Stimulated activated CD8-positive, alpha-beta memory T cell treated with anti-CD3 and anti-CD28 coated beads, Interleukin-2, amount 100 ng/mL, for 48 hours (primary cell): ENCODE measurements around the gene GPR176.

Source experiments
- DNase-seq, 2 donors: peaks; one replicate each; pipeline ENCODE4 v3.0.0-alpha.2; 2020; ENCODE audit warnings: low read depth in 2 of 2

GPR176 gene

DNA sequence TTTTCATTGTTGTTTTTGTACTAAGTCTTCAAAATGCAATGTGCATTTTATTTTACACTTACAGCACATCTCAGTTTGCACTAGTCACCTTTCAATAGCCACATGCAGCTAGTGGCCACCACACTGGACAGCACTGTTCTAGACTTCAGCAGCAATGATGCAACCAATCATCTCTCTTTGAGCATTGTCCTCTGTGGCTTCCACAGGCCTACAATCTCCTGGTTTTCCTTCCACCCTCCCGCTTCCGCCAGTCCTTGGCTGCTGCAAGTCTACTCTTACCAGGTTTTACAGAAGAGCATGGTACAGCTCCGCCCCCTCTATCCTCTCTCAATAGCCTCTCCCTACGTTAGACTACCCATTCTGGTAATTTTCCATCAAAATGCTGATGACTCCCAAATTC, 112.3 kb downstream of the GPR176 start:
- DNase-seq: no peak

DNA sequence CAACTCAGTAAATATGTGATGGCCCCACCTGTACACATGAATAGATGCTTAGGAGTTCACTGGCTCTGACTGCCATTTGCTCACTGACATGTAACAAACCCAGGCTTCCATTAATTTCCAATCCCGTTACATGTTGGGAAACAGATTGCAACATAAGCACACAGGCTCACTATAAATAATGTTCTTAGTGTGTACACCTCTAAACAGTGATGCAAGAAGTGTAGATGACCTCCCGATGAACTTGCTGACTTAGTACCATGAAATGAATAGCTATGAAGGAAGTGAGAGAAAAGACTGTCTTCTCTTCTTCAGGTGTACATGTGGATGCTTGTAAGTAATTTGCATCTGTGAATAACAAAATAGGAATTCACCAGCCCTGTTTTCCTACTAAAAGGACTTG, 116.0 kb downstream of the GPR176 start:
- no peak for DNase-seq

DNA sequence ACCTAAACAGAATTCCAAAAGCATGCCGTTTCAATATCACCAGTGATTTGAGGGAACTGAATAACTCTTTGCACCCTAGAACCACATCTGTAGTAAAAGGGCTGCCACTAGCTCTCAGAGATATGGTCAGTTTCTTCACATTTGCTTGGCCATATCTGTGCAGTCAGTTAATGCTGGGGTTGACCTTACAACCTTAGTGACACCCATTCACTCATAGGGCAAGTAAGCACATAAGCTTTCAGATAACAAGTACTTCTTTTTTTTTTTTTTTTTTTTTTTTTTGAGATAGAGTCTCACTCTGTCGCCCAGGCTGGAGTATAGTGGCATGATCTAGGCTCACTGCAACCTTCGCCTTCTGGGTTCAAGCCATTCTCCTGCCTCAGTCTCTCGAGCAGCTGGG, 117.0 kb downstream of the GPR176 start:
- DNase-seq: no peak

- no peak for DNase-seq
Measured at GRCh38 chr15:39801641-39802309, 118.3 kb downstream of the GPR176 start.

GRCh38 chr15:39799552-39800011, 120.5 kb downstream of the GPR176 start:
- DNase-seq: no peak

DNA sequence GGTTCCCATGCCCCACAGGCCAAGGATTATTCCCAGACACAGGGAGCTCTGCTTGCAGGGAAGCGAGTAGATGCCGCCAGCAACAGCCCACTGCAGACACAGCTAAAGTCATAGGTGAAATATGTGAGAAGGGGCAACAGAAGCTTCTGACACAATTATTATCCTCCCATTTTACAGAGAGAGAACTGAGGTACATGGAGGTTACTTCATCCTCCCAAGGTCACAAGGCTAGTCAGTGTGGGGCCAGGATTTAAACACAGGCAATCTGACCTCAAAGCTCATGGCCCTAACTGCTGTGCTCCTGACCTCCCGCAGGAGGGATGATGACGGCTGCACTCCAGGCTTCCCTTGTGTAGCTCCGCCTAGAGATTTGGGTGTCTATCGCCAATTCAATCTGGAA, 121.7 kb downstream of the GPR176 start:
- no peak for DNase-seq

DNA sequence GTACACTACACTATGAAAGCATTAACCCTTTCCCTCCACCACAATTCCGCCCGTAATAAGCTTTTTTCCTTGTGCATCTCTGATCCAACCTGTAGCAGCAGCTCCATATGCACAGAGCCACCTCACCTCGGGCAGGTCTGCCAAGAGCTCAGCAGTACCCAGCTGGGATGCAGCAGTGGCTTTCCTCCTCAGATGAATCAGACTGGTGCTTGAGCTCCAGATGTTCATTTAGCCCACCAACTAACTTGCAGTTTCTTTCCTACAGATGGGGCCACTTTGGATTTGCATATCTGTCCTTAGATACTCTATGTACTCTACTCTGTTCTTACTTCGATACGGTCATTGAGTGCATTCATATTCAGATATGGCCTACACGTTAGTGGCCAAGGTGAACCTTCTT, 122.7 kb downstream of the GPR176 start:
- no peak for DNase-seq

- DNase-seq: no peak
Measured at GRCh38 chr15:39796601-39797000, 123.5 kb downstream of the GPR176 start.

GRCh38 chr15:39795486-39795885, 124.6 kb downstream of the GPR176 start:
- DNase-seq: no peak

- no peak for DNase-seq
Measured at GRCh38 chr15:39794954-39795353, 125.1 kb downstream of the GPR176 start.

DNA sequence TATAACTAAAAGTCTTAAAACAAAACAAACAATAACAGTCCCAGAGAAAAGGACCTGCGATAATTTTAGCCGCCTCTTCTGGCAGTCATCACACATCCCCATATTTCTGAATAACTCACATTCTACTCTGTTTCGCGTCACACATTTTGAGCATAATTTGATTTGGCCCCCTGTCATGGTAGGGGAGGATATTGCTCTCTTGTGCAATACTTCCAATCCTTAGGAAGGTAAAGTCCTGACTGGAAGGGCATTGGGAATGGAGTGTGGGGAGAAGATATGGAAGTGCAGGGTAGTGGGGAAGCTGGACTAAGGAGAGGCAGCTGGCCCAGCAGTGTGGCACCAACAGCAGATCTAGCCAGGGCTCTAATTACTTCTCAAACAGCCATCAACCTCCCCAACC, 126.1 kb downstream of the GPR176 start:
- no peak for DNase-seq

DNA sequence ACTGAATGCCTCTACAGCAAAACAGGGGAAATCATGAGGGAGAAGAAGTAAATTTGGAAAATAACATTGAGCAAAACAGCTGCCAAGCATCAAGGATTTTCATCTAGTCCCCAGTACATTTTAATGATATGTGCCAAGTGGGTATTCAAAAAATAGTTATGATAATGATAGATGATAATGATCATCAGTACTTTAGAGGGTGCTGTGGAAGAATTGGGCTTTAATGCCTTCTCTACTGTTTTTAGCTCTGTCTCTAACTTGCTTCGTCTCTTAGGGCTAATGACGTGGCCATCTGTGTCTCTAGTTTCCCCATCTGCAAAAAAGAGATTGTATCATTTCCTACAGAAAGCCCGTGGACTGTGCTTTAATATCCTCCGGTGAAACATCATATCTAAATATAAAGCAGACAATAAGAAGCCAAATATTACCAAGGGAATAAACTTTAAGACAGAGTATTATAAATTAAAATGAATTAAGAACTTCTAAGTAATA, 127.2 kb downstream of the GPR176 start:
- DNase-seq: no peak

DNA sequence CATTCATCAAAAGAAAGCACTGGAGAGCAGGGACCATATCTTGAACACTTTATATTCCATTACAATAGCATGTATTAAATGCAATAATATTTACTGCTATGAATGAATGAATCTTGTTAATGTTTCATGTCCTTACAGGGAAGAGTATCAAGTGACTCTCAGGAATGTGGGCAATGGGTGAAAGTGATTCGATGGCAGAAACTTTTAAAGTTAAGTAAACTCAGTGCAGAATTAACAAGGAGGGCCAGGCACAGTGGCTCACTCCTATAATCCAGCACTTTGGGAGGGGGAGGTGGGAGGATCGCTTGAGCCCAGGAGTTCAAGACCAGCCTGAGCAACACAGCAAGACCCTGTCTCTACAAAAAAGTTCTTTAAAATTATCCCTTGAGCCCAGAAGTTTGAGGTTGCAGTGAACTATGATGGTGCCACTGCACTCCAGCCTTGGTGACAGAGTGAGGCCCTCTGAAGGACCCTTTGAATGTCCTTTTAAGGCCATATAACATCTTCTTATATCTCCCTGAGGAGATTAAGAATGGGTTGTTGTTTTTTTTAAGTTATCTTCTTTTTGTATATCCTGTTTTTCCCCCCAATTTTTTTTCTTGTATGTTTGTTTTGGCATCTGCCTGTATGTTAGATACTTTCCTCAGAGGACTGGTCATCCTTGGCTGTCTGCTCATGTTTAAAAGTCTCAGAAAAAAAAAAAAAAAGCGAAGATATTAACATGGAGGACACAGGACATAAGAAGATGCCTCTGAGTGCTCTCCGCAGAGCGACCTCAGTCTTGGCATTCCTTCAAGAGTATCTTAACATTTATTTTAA, 127.8 kb downstream of the GPR176 start:
- DNase-seq: no peak

DNA sequence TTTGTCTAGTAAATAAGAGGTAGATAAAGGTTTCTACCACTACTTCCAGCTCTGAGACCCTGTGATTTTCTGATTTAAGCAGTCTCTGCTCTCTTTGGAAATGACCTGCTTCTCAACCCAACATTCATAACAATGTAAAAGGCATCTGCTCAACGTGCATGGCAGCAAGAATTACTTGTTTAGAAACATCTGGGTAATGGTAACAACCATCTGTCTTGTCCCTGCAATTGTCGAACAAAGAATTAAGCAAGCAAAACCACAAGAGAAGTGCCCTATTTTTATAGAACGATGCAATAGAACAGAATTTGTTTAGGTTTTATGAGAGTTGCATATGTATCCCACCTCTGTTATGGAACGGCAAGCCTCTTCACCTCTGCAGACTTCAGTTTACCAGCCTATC, 130.3 kb downstream of the GPR176 start:
- DNase-seq: no peak

DNA sequence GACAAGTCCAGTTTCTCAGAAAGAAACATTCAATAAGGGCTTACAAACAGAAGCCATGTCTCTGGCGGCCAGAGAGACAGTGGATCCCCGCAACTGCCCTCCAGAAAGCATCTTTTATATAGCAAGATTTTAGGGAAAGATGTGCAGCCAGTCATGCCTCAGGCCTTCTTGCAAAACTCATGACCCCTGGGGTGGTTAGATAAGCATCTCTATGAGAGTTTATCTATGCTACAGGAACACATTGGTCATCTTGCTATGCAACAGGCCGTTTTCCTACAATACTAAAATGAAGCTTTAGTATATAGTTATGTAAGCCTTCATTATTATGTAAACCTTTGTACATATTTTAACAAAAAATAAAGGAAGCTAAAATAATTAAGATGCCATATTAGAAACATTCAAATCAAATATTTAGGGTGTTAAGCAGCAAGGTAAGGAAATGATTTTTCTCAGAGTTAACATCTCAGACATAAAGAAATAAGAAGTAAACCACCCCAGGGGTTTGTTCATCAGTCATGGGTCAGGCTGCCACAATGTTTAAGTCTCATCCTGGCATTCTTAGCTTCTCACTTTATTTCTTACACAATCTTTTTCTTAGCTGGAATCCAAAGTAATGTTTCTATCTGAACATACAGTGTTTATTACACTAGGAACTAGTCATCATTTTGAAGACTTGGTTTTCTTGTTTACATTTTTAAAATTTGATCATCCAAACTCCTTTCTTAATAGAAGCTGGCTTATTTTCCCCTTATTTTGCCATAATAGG, 131.1 kb downstream of the GPR176 start:
- no peak for DNase-seq

DNA sequence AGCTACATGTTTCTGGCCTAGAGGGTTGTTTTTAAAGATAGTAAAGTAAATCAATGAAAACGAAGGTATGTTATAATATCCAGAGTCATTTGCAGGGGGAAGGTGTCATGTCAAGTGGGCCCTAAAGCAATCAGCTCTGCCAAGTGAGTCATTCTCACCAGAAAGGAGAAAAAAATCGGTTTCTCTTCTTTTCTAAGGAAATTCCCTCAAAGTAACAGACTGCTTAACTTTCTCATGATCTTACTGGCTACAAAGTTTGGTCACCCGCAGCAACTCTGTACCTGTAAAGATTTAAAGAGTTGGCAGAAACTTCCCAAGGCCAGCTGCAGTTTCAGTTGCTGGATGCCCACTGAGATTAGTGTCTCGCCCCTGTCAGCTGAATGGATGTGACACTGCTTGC, 132.0 kb downstream of the GPR176 start:
- DNase-seq: no peak

- no peak for DNase-seq
Measured at GRCh38 chr15:39787479-39787878, 132.6 kb downstream of the GPR176 start.

- DNase-seq: no peak
Measured at GRCh38 chr15:39786447-39787056, 133.5 kb downstream of the GPR176 start.

DNA sequence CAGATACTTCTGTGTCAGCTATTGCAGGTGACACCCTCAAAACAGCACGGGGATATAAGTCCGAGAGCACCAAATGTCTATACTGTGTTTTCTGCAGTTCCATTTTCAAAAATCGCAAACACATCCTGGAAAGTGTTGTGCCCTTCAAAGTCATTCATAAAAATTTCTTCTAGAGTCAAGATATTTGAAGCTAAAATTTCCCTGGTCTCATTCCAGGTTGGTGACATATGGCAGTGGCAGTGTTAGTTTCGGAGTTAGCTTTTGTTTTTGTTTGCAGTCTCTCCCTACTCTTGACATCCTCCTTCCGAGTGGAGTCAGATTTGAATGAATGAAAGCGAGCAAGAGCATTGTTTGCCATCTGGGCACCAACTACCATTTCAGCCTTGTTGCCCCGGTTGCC, 134.2 kb downstream of the GPR176 start:
- DNase-seq: no peak

- DNase-seq: no peak
Measured at GRCh38 chr15:39785139-39785538, 134.9 kb downstream of the GPR176 start.

DNA sequence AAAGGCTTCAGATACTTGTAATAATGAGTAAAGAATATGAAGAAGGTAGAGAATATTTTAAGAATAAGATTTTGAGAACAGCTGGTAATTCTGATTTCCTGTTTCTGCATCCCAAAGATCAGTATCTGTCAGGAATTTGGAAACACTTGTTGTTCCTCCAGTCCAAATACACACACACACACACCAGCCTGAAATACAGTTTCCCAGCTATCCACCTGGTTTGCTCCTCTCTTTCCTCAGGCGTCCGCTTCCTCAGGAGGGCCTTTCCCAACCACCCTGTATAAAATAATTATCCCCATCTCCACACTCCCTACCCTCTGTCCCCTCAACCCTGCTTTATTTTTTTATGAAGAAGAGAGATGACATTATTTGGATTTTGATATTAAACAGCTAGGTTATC, 135.4 kb downstream of the GPR176 start:
- no peak for DNase-seq

DNA sequence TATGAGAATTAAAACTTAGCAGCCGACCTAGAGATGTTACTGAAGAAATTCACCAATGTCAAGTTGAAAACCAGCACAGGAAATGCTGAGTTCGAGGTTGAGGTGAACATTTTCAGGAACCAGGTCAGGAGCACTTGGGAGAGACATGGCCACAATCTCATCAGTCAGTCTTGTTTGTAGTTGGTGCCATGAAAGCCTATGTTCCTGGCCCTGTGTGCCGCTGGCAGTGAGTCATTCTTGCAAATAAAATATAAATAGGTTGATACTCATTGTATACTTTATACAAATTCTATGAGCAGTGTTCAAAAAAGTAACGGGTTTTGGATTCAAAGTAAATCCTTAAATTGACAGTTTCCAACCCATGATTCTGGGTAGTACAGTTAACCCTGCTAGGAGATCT, 135.9 kb downstream of the GPR176 start:
- no peak for DNase-seq
